HG02973 (cell line): ENCODE measurements around the gene CD101.
"Not testable (repeated sequence)": the region's sequence is repeated elsewhere in the genome, so short reads cannot be mapped to it uniquely, and the experiment has no call there.

Experiments
- ATAC-seq: cut with Tn5 transposase; IDR thresholded peaks from one replicate; pipeline ENCODE4 v1.9.1; 2021; ENCODE audit warnings: moderate library complexity; ENCODE audit not compliant: unreplicated experiment

CD101 gene

GRCh38 chr1:117001254-117001927 lies at the start of gene CD101:
CD101 (plus strand) TSS chr1:117001760; CDS start chr1:117001818, 58 bp downstream.
- ATAC-seq = peak; percentile 88

GRCh38 chr1:116952738-116953275 lies 48.8 kb upstream of the CD101 start:
- no peak for ATAC-seq

GRCh38 chr1:116954440-116954839 lies 47.1 kb upstream of the CD101 start:
- ATAC-seq = no peak

GRCh38 chr1:116956378-116956777 lies 45.2 kb upstream of the CD101 start:
- ATAC-seq = no peak

GRCh38 chr1:116957646-116958045 lies 43.9 kb upstream of the CD101 start:
- ATAC-seq = no peak

GRCh38 chr1:116958110-116958509 lies 43.5 kb upstream of the CD101 start:
- ATAC-seq = no peak

GRCh38 chr1:116958977-116959376 lies 42.6 kb upstream of the CD101 start:
- ATAC-seq = no peak

GRCh38 chr1:116961606-116962005 lies 40.0 kb upstream of the CD101 start:
- no peak for ATAC-seq

- ATAC-seq = peak; percentile 59
These were observed 38.4 kb upstream of the CD101 start for GRCh38 chr1:116962987-116963639.

- ATAC-seq = no peak
These were observed 34.8 kb upstream of the CD101 start for GRCh38 chr1:116966791-116967190.

GRCh38 chr1:116968724-116969123 lies 32.8 kb upstream of the CD101 start:
- ATAC-seq = no peak

- no peak for ATAC-seq
These were observed 30.2 kb upstream of the CD101 start for GRCh38 chr1:116971258-116971860.

- no peak for ATAC-seq
These were observed 29.4 kb upstream of the CD101 start for GRCh38 chr1:116971965-116972673.

GRCh38 chr1:116972674-116973030 lies 28.9 kb upstream of the CD101 start:
- ATAC-seq = no peak

GRCh38 chr1:116980309-116980708 lies 21.3 kb upstream of the CD101 start:
- not testable (repeated sequence) for ATAC-seq

GRCh38 chr1:116981521-116982037 lies 20.0 kb upstream of the CD101 start:
- ATAC-seq = no peak

- ATAC-seq = no peak
These were observed 19.1 kb upstream of the CD101 start for GRCh38 chr1:116982319-116983004.

GRCh38 chr1:116983112-116983511 lies 18.4 kb upstream of the CD101 start:
- ATAC-seq = no peak

GRCh38 chr1:116983678-116984077 lies 17.9 kb upstream of the CD101 start:
- ATAC-seq = no peak

- no peak for ATAC-seq
These were observed 17.0 kb upstream of the CD101 start for GRCh38 chr1:116984406-116985160.
